ENCODE results near the gene KRTAP1-1. TPM values are rescaled to one million over a fixed set of nuclear protein-coding genes. Genes with fewer than 3 reads are reported as not detected.
"Not testable (repeated sequence)": the region's sequence is repeated elsewhere in the genome, so short reads cannot be mapped to it uniquely, and the experiment has no call there.

Gene KRTAP1-1
- not detected for total RNA-seq

- H3K4me1 ChIP-seq; H3K4me3 ChIP-seq; H3K9me3 ChIP-seq; DNase-seq; in situ Hi-C loops (cut with MboI; ENCODE audit: low pct_ligation_motif_present in 1 of 4, low pct_unique_long_range_greater_than_20kb in 1 of 4, low sequenced_read_pairs in 3 of 4); intact Hi-C loops (cut with DNase I; ENCODE audit: low total_unique reads); H3K36me3 ChIP-seq; H3K27ac ChIP-seq: not testable (repeated sequence)
- peaks cover 11% of the 10 kb centered on the region for H3K27me3 ChIP-seq
- WGBS, 2 donors (ENCODE audit: low coverage in 1 of 2), result 33 to 75% methylated on average over 1 to 14 of the region's 14 CpGs
Measured at GRCh38 chr17:41040783-41041571, at the start of gene KRTAP1-1. KRTAP1-1 (minus strand) TSS chr17:41041450; CDS start chr17:41041397, 53 bp downstream.

- in situ Hi-C loops (cut with MboI; ENCODE audit: low pct_ligation_motif_present in 1 of 4, low pct_unique_long_range_greater_than_20kb in 1 of 4, low sequenced_read_pairs in 3 of 4); intact Hi-C loops (cut with DNase I; ENCODE audit: low total_unique reads); H3K9me3 ChIP-seq; H3K4me1 ChIP-seq; DNase-seq; H3K27me3 ChIP-seq; H3K36me3 ChIP-seq; H3K27ac ChIP-seq; H3K4me3 ChIP-seq: not testable (repeated sequence)
- 58 to 65% methylated on average over 2 to 4 of the region's 4 CpGs for WGBS, 2 donors (ENCODE audit: low coverage in 1 of 2)
Measured at GRCh38 chr17:41088760-41089352, 47.6 kb upstream of the KRTAP1-1 start.

GRCh38 chr17:41084100-41084856 is 43.0 kb upstream of the KRTAP1-1 start, which contains the start of gene KRTAP4-7:
KRTAP4-7 (plus strand) TSS chr17:41084150; CDS start chr17:41084207, 57 bp downstream.
- H3K27me3 ChIP-seq; in situ Hi-C loops (cut with MboI; ENCODE audit: low pct_ligation_motif_present in 1 of 4, low pct_unique_long_range_greater_than_20kb in 1 of 4, low sequenced_read_pairs in 3 of 4); H3K4me1 ChIP-seq; intact Hi-C loops (cut with DNase I; ENCODE audit: low total_unique reads); H3K4me3 ChIP-seq; H3K27ac ChIP-seq; H3K9me3 ChIP-seq; DNase-seq; H3K36me3 ChIP-seq: not testable (repeated sequence)
- WGBS, 2 donors (ENCODE audit: low coverage in 1 of 2), result 80 to 83% methylated on average over 1 to 10 of the region's 14 CpGs

- H3K27ac ChIP-seq; H3K9me3 ChIP-seq; in situ Hi-C loops (cut with MboI; ENCODE audit: low pct_ligation_motif_present in 1 of 4, low pct_unique_long_range_greater_than_20kb in 1 of 4, low sequenced_read_pairs in 3 of 4); H3K4me3 ChIP-seq; H3K36me3 ChIP-seq; H3K27me3 ChIP-seq; H3K4me1 ChIP-seq; intact Hi-C loops (cut with DNase I; ENCODE audit: low total_unique reads); DNase-seq: not testable (repeated sequence)
- WGBS, 2 donors (ENCODE audit: low coverage in 1 of 2), result 75 to 83% methylated on average over 2 of the region's 2 CpGs
Measured at GRCh38 chr17:41083427-41083826, 42.2 kb upstream of the KRTAP1-1 start.

- DNase-seq, result no peak
- Histone ChIP-seq H3K4me3 (no peak overlapping the region), H3K9me3 (no peaks in the 10 kb centered on the region), H3K4me1 (no peaks in the 10 kb centered on the region), H3K36me3 (no peaks in the 10 kb centered on the region), H3K27me3 (no peaks in the 10 kb centered on the region), H3K27ac (no peak overlapping the region)
- TF ChIP-seq EP300 (IDR thresholded peaks at IDR 0.05; ENCODE audit: low read depth) (no peak), POLR2AphosphoS5 (IDR thresholded peaks at IDR 0.05) (no peak), POLR2A (IDR thresholded peaks at IDR 0.05) (no peak), CTCF (IDR thresholded peaks at IDR 0.05) (no peak)
- 44 to 55% methylated on average over 4 of the region's 4 CpGs for WGBS, 2 donors (ENCODE audit: low coverage in 1 of 2)
- intact Hi-C loops (cut with DNase I; ENCODE audit: low total_unique reads), result no loop called here
- in situ Hi-C loops (cut with MboI; ENCODE audit: low pct_ligation_motif_present in 1 of 4, low pct_unique_long_range_greater_than_20kb in 1 of 4, low sequenced_read_pairs in 3 of 4), result no loop called here
Measured at GRCh38 chr17:41082626-41083025, 41.4 kb upstream of the KRTAP1-1 start.

- Histone ChIP-seq H3K4me1 (no peaks in the 10 kb centered on the region), H3K9me3 (no peaks in the 10 kb centered on the region), H3K36me3 (no peaks in the 10 kb centered on the region), H3K27me3 (peaks cover 8% of the 10 kb centered on the region), H3K4me3 (no peak overlapping the region), H3K27ac (no peak overlapping the region)
- DNase-seq, result no peak
- in situ Hi-C loops (cut with MboI; ENCODE audit: low pct_ligation_motif_present in 1 of 4, low pct_unique_long_range_greater_than_20kb in 1 of 4, low sequenced_read_pairs in 3 of 4), result no loop called here
- TF ChIP-seq EP300 (IDR thresholded peaks at IDR 0.05; ENCODE audit: low read depth) (no peak), CTCF (IDR thresholded peaks at IDR 0.05) (no peak), POLR2AphosphoS5 (IDR thresholded peaks at IDR 0.05) (no peak), POLR2A (IDR thresholded peaks at IDR 0.05) (no peak)
- intact Hi-C loops (cut with DNase I; ENCODE audit: low total_unique reads), result no loop called here
Measured at GRCh38 chr17:41076788-41077187, 35.5 kb upstream of the KRTAP1-1 start.
